Panc1 (cell line): ENCODE measurements around the gene SUPV3L1. TPM values are rescaled to one million over a fixed set of nuclear protein-coding genes. Genes with fewer than 3 reads are reported as not detected.

Source experiments
- ATAC-seq: fragments of 200-7000 bp; cut with Tn5 transposase; 2 replicates; pipeline ENCODE4 v1.9.1; 2020; ENCODE audit warnings: mild to moderate bottlenecking, moderate library complexity
- BruUV-seq: library from RNA; stranded (reverse); fragments of 400-500 nt; replicated peaks from 2 replicates; lab custom pipeline; 2021; lab: Mats Ljungman, UMichigan
- CTCF ChIA-PET: fragments of 300-600 bp; sonication (Branson Sonifier 250); formaldehyde crosslinking; loops from one replicate; lab custom pipeline; 2022; ENCODE audit warnings: antibody characterized with exemption; lab: Charles Lee
- POLR2A ChIA-PET: fragments of 300-600 bp; sonication (Branson Sonifier 250); formaldehyde crosslinking; loops from one replicate; lab custom pipeline; 2022; ENCODE audit warnings: antibody characterized with exemption; lab: Charles Lee
- DNase-seq: peaks from one replicate; pipeline ENCODE4 v3.0.0-alpha.2; 2010; ENCODE audit warnings: low read depth, low spot score
- H3K27ac ChIP-seq: 2 replicates; pipeline ENCODE4 v1.5.1; 2011; ENCODE audit warnings: mild to moderate bottlenecking, low read length, inconsistent platforms
- H3K27me3 ChIP-seq: fragments of 200-500 bp; sonication (Bioruptor generic); 2 replicates; pipeline ENCODE4 v1.6.0; 2014; ENCODE audit warnings: low read length, inconsistent platforms; ENCODE audit not compliant: control insufficient read depth, insufficient read depth
- H3K36me3 ChIP-seq: fragments of 200-500 bp; sonication (Bioruptor generic); 2 replicates; pipeline ENCODE4 v1.5.1; 2014; ENCODE audit warnings: inconsistent platforms, mild to moderate bottlenecking, low read length, moderate library complexity; ENCODE audit not compliant: control insufficient read depth, insufficient read depth
- H3K4me1 ChIP-seq: 2 replicates; pipeline ENCODE4 v1.5.1; 2011; ENCODE audit warnings: inconsistent platforms, mild to moderate bottlenecking, low read length, moderate library complexity; ENCODE audit not compliant: control insufficient read depth, insufficient read depth
- H3K4me3 ChIP-seq, 2 experiments: 2 replicates each; pipeline ENCODE4 v1.5.1; 2011 to 2012; ENCODE audit warnings: low read depth in 2 of 2, low read length in 2 of 2, mild to moderate bottlenecking in 2 of 2, inconsistent platforms in 1 of 2, moderate library complexity in 1 of 2
- H3K9me3 ChIP-seq: fragments of 200-500 bp; sonication (Bioruptor generic); 2 replicates; pipeline ENCODE4 v1.5.1; 2014; ENCODE audit warnings: low read depth, mild to moderate bottlenecking, inconsistent platforms, low read length, moderate library complexity; ENCODE audit not compliant: control insufficient read depth, insufficient read depth
- CTCF ChIP-seq: fragments of 450-650 bp; IDR thresholded peaks from 2 replicates; pipeline ENCODE4 v1.5.1; 2017; ENCODE audit warnings: mild to moderate bottlenecking
- POLR2AphosphoS5 ChIP-seq: IDR thresholded peaks from 2 replicates; pipeline ENCODE4 v1.6.1; 2012; ENCODE audit warnings: mild to moderate bottlenecking, low read depth, low read length, moderate library complexity
- SIN3A ChIP-seq: IDR thresholded peaks from 2 replicates; pipeline ENCODE4 v1.6.1; 2012; ENCODE audit warnings: low read depth, mild to moderate bottlenecking, low read length, moderate library complexity, borderline replicate concordance; ENCODE audit not compliant: insufficient read depth
- TCF7L2 ChIP-seq: IDR thresholded peaks from 2 replicates; pipeline ENCODE4 v1.6.1; 2011; ENCODE audit warnings: mild to moderate bottlenecking, low read depth, low read length, inconsistent platforms
- in situ Hi-C: cut with HindIII; loops from 2 replicates; pipeline ENCODE4 v1.10.0; 2016; ENCODE audit warnings: low sequenced_read_pairs, low pct_unique_long_range_greater_than_20kb
- intact Hi-C: fragments of 100-400 bp; cut with micrococcal nuclease; formaldehyde crosslinking; loops from one replicate; pipeline ENCODE4 v1.10.0; 2022; ENCODE audit not compliant: unreplicated experiment
- total RNA-seq: library from RNA; stranded (reverse); gene quantifications from one replicate; pipeline ENCODE4 v1.2.1, GENCODE V29; 2021; ENCODE audit not compliant: unreplicated experiment
- TF ChIP-seq, protein P1 (sequence below), 2 experiments: IDR thresholded peaks; 2 replicates each; pipeline ENCODE4 v1.6.1; 2011 to 2012; ENCODE audit warnings: low read depth in 2 of 2, control low read depth in 1 of 2, low read length in 1 of 2, mild to moderate bottlenecking in 1 of 2, moderate library complexity in 1 of 2; ENCODE audit not compliant: insufficient read depth in 1 of 2

Gene SUPV3L1
- total RNA-seq, 1 experiment from 2014 or later: 65.0 TPM

- in situ Hi-C loops (no loop called here), intact Hi-C loops (no loop called here)
- H3K27me3 ChIP-seq: no peaks in the 10 kb centered on the region
- peaks cover 13% of the 10 kb centered on the region for H3K36me3 ChIP-seq
- no peaks in the 10 kb centered on the region for H3K9me3 ChIP-seq
- POLR2A ChIA-PET: no interaction called here
- no peak for ATAC-seq
- TF ChIP-seq, protein P1, sequence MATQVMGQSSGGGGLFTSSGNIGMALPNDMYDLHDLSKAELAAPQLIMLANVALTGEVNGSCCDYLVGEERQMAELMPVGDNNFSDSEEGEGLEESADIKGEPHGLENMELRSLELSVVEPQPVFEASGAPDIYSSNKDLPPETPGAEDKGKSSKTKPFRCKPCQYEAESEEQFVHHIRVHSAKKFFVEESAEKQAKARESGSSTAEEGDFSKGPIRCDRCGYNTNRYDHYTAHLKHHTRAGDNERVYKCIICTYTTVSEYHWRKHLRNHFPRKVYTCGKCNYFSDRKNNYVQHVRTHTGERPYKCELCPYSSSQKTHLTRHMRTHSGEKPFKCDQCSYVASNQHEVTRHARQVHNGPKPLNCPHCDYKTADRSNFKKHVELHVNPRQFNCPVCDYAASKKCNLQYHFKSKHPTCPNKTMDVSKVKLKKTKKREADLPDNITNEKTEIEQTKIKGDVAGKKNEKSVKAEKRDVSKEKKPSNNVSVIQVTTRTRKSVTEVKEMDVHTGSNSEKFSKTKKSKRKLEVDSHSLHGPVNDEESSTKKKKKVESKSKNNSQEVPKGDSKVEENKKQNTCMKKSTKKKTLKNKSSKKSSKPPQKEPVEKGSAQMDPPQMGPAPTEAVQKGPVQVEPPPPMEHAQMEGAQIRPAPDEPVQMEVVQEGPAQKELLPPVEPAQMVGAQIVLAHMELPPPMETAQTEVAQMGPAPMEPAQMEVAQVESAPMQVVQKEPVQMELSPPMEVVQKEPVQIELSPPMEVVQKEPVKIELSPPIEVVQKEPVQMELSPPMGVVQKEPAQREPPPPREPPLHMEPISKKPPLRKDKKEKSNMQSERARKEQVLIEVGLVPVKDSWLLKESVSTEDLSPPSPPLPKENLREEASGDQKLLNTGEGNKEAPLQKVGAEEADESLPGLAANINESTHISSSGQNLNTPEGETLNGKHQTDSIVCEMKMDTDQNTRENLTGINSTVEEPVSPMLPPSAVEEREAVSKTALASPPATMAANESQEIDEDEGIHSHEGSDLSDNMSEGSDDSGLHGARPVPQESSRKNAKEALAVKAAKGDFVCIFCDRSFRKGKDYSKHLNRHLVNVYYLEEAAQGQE (IDR thresholded peaks at IDR 0.05; ENCODE audit: insufficient read depth in 1 of 2, low read depth in 2 of 2, low read length in 1 of 2): no peak
- TF ChIP-seq POLR2AphosphoS5 (no peak), CTCF (no peak), TCF7L2 (no peak)
- CTCF ChIA-PET: no interaction called here
- no peak for DNase-seq
- no peak overlapping the region for H3K27ac ChIP-seq
- BruUV-seq: no TSS peak
- no peak overlapping the region for H3K4me3 ChIP-seq
- H3K4me1 ChIP-seq: no peaks in the 10 kb centered on the region
These were observed 29.9 kb downstream of the SUPV3L1 start for GRCh38 chr10:69209787-69210484.

DNA sequence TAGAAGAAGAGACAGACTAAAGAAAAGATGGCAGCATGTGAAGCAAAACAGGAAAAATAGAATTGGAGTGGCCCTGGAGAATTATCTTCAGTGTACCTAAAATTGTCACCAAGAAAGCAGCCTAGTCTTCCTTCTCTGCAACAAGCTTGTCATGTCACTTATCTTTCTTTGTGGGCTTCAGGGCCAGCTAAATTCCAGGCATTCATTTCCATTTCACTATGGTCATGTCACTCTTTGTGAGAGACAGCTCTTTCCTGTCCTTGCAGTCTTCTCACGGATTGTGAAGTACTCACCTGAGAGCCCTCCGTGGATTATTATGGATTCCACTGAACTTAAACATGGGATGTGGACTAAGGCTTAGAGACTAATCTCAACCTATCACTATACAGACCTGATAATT, 31.1 kb downstream of the SUPV3L1 start:
- no peak overlapping the region for H3K4me3 ChIP-seq
- CTCF ChIA-PET: no interaction called here
- H3K36me3 ChIP-seq: peaks cover 12% of the 10 kb centered on the region
- peaks cover 4% of the 10 kb centered on the region; the same call in 1 of the 2 replicates for H3K4me1 ChIP-seq
- H3K27me3 ChIP-seq: no peaks in the 10 kb centered on the region
- DNase-seq: no peak
- POLR2A ChIA-PET: no interaction called here
- in situ Hi-C loops (no loop called here), intact Hi-C loops (no loop called here)
- TF ChIP-seq TCF7L2 (no peak), SIN3A (no peak), POLR2AphosphoS5 (no peak), CTCF (no peak)
- TF ChIP-seq, protein P1 (IDR thresholded peaks at IDR 0.05; ENCODE audit: insufficient read depth in 1 of 2, low read depth in 2 of 2, low read length in 1 of 2): no peak
- ATAC-seq: no peak
- H3K27ac ChIP-seq: no peak overlapping the region
- no peaks in the 10 kb centered on the region for H3K9me3 ChIP-seq
- no TSS peak for BruUV-seq
